GM21529 (cell line): ENCODE results near the gene ESYT2.
A peak's percentile ranks its signal among the peaks of the same experiment; 100 is the strongest.
"Not testable (repeated sequence)": the region's sequence is repeated elsewhere in the genome, so short reads cannot be mapped to it uniquely, and the experiment has no call there.

Experiments used
- ATAC-seq: cut with Tn5 transposase; IDR thresholded peaks from one replicate; pipeline ENCODE4 v1.9.1; 2021; ENCODE audit not compliant: unreplicated experiment

Gene ESYT2

GRCh38 chr7:158829342-158830210 lies at the start of gene ESYT2:
Gene ESYT2 (minus strand): TSS chr7:158829509. CDS start chr7:158829418, 91 bp downstream.
- ATAC-seq = peak; percentile 70

- ATAC-seq = not testable (repeated sequence)
Measured at GRCh38 chr7:158878151-158879079, 49.1 kb upstream of the ESYT2 start.

- ATAC-seq = no peak
Measured at GRCh38 chr7:158876984-158877383, 47.7 kb upstream of the ESYT2 start.

GRCh38 chr7:158869876-158870275 lies 40.6 kb upstream of the ESYT2 start:
- no peak for ATAC-seq

- no peak for ATAC-seq
Measured at GRCh38 chr7:158868764-158869410, 39.6 kb upstream of the ESYT2 start.

- ATAC-seq = no peak
Measured at GRCh38 chr7:158867214-158867984, 38.1 kb upstream of the ESYT2 start.

GRCh38 chr7:158865977-158866376 lies 36.7 kb upstream of the ESYT2 start:
- no peak for ATAC-seq

GRCh38 chr7:158865462-158865922 lies 36.2 kb upstream of the ESYT2 start:
- no peak for ATAC-seq

GRCh38 chr7:158864833-158865232 lies 35.5 kb upstream of the ESYT2 start:
- no peak for ATAC-seq

GRCh38 chr7:158864507-158864820 lies 35.2 kb upstream of the ESYT2 start:
- no peak for ATAC-seq

GRCh38 chr7:158863611-158864506 lies 34.5 kb upstream of the ESYT2 start:
- peak; percentile 37 for ATAC-seq

GRCh38 chr7:158862985-158863610 lies 33.8 kb upstream of the ESYT2 start:
- peak; percentile 50 for ATAC-seq

GRCh38 chr7:158861936-158862704 lies 32.8 kb upstream of the ESYT2 start:
- no peak for ATAC-seq

GRCh38 chr7:158861004-158861787 lies 31.9 kb upstream of the ESYT2 start:
- no peak for ATAC-seq

- no peak for ATAC-seq
Measured at GRCh38 chr7:158860394-158860793, 31.1 kb upstream of the ESYT2 start.

- ATAC-seq = no peak
Measured at GRCh38 chr7:158858592-158859503, 29.5 kb upstream of the ESYT2 start.
